NCI-H2107 treated with DMSO at 0.1 percent for 48 hours (cell line): ENCODE results near the gene APBB2.
A peak's percentile ranks its signal among the peaks of the same experiment; 100 is the strongest.
"Not testable (repeated sequence)": the region's sequence is repeated elsewhere in the genome, so short reads cannot be mapped to it uniquely, and the experiment has no call there.

ENCODE experiments used
- DNase-seq: peaks from one replicate; lab custom pipeline; 2025; ENCODE audit not compliant: unreplicated experiment; lab: John Stamatoyannopoulos, UW

Gene APBB2

GRCh38 chr4:40916880-40917279 lies 297.5 kb downstream of the APBB2 start:
- DNase-seq, result no peak

- DNase-seq, result no peak
Measured at GRCh38 chr4:40916218-40916555, 298.2 kb downstream of the APBB2 start.

- DNase-seq, result no peak
Measured at GRCh38 chr4:40915318-40916217, 298.8 kb downstream of the APBB2 start.

- no peak for DNase-seq
Measured at GRCh38 chr4:40912460-40913184, 301.7 kb downstream of the APBB2 start.

DNA sequence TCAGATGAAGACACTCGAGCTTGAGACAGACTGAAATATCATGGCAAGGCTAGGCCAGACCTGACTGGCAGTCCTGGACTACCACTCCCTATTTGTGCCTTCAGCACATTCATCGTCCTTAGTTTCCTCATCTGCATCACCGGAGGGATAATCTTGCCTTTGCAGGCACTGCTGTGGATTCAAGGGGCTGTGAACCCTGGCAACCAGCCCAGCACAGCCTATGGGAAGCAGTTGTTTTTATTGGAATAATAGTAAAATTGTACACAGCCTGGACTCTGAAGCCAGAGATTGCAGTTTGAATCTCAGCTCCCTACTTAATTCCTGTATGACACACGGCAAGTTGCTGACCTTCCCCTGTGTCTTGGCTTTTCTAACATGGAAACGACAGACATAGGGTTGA lies 303.6 kb downstream of the APBB2 start:
- DNase-seq, result no peak

GRCh38 chr4:40909363-40909876 lies 304.9 kb downstream of the APBB2 start:
- DNase-seq, result no peak

GRCh38 chr4:40908702-40909362 lies 305.5 kb downstream of the APBB2 start:
- peak; percentile 27 for DNase-seq

GRCh38 chr4:40908297-40908696 lies 306.0 kb downstream of the APBB2 start:
- no peak for DNase-seq

GRCh38 chr4:40905414-40905813 lies 308.9 kb downstream of the APBB2 start:
- no peak for DNase-seq

GRCh38 chr4:40900531-40900930 lies 313.8 kb downstream of the APBB2 start:
- DNase-seq, result not testable (repeated sequence)

DNA sequence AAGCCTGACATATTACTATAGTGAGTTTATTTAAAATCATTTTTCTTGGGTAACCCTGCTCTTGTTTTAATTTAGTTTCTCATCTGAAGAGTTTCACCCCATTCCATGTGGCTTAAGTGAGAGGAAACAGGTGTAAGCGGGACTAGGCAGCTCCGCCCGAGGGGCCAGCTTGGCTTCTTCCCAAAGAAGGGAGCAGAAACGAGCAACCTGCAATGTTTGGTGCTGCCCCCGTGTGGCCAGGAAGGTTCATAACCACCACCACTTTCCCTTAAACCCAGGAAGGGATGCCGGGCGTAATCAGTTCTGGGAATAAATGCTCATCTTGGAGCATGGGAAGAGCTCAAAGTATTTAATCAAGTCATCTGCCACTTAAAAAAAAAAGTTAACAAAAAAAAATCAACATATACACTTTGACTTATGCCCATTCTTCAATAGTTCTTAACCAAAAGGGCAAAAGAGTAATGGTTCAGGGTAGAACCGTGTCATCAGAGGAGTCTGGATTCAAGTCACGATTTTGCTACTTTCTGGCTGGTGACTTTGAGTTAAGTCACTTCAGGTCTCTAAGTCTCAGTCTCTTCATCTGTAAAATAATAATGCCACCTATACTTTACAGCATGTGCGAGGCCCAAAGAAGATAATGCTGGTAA lies 316.7 kb downstream of the APBB2 start:
- DNase-seq, result no peak

GRCh38 chr4:40890764-40891163 lies 323.6 kb downstream of the APBB2 start:
- DNase-seq, result no peak

GRCh38 chr4:40890199-40890598 lies 324.1 kb downstream of the APBB2 start:
- DNase-seq, result no peak

GRCh38 chr4:40888933-40889332 lies 325.4 kb downstream of the APBB2 start:
- no peak for DNase-seq

DNA sequence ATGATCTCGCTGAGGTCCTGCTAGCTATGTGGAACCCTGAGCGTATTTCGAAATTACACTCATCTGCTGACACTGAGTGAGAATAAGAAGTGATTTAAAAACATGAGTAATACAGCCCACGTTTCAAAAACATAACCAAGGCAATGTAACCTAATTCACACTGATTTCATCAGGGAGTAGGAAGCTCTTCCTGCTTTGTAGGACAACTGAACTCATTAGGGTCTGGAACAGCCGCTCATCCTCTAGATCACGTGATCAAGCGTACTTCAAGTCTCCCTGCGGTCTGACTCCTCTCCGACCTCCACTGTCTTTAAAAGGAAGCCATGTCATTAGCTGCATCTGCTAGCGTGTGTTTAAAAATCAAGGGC lies 326.6 kb downstream of the APBB2 start:
- DNase-seq, result no peak

DNA sequence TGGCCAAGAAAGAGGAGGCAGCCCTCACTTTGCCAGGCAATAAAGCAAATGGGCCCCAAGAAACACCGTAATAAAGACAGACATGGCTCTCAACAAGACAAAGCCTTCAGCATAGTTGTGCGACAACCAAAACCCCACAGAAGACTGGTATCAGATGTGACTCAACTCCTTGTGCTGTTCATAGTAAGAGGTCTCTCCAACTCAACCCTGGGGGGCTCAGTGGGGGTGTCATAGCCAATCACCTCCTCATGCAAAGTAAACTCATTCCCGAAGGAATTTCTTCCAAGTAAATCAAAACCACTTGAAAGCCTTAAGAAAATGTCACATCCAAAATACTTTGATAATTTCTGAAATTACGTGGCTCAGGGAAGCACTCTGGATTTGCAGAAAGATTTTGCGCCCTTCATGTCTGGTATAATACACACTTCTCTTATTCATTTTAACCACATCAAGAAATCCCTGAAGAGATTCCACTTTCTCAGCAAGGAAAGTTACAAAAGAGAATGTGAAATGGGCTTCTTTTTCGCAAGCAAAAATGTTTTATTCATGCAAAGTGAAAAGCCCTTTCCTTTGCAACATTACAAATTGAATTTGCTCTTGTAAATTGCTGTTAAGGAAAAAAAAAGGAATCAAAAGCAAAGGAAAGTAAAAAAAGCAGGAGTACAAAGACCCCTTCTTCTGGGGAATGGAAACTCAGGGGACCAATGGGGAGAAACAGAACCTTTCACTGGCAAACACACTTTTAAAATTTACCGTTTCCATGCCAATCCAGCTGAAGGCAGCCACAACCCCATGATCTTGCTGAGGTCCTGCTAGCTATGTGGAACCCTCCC lies 327.2 kb downstream of the APBB2 start:
- DNase-seq, result no peak

DNA sequence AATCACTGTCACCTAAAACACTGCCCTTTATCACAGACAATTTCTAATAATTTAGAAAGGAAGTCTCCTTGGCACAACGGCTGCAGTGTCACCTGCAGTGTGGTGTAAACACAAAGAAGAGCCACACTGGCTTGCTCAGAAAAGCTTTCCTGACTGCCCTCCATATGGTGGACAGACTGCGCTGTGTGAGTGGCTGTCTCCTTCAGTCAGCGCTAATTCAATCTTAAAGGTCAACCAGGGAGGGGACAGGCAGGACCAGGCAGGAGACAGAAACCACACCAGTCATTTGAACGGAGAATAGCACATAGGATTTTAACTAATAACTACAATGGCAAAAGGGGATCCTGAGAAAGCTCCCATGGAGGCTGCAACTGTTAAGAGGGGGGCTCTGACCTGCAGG lies 332.5 kb downstream of the APBB2 start:
- no peak for DNase-seq

DNA sequence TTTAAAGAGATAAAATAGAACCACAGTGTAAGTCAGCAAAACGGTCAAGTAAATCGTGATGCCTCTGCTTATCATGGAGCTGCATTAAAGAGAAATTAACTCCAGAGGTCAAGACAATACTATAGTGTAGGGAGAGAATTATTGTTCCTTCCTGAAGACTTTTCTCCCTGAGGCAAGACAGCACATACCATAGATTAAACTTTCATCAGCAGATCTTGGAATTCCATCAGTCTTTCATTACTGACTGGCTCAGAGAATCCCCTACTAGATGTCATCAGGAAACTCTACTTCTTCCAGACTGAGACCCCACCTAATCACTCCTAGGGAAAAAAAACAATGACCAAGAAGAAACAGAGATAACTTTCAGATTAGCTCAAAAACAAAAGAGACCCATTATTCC lies 333.2 kb downstream of the APBB2 start:
- DNase-seq, result no peak

DNA sequence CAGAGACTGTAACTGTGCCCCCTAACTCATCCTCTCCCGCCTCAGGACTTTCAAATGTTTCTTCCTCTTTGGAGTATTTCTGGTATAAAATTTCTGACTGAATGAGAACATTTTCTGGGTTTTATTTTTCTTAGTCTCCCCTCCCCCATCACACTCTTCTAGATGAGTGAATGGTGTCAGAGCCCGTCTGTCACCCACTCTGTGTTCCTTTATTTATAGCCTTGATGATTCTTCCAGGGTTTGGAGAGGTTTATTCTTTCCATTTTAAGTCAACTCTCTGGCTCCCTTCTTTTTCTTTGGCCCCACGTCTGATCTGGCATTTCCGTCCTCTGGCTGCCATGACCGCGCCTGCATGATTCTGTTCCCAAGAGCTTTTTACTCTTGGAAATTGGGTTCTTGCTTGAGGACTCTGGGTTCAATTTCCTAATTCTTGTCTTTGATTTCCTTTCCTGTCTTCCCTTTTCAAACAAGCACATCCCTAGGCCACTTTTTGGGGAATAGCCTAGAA lies 335.7 kb downstream of the APBB2 start:
- DNase-seq, result no peak

- no peak for DNase-seq
Measured at GRCh38 chr4:40877081-40877480, 337.3 kb downstream of the APBB2 start.
